ENCODE results near the gene STX8.
"Not testable (repeated sequence)": the region's sequence is repeated elsewhere in the genome, so short reads cannot be mapped to it uniquely, and the experiment has no call there.

The STX8 gene

GRCh38 chr17:9383826-9384225 is 191.8 kb downstream of the STX8 start:
- TF ChIP-seq, protein P1, sequence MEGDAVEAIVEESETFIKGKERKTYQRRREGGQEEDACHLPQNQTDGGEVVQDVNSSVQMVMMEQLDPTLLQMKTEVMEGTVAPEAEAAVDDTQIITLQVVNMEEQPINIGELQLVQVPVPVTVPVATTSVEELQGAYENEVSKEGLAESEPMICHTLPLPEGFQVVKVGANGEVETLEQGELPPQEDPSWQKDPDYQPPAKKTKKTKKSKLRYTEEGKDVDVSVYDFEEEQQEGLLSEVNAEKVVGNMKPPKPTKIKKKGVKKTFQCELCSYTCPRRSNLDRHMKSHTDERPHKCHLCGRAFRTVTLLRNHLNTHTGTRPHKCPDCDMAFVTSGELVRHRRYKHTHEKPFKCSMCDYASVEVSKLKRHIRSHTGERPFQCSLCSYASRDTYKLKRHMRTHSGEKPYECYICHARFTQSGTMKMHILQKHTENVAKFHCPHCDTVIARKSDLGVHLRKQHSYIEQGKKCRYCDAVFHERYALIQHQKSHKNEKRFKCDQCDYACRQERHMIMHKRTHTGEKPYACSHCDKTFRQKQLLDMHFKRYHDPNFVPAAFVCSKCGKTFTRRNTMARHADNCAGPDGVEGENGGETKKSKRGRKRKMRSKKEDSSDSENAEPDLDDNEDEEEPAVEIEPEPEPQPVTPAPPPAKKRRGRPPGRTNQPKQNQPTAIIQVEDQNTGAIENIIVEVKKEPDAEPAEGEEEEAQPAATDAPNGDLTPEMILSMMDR (IDR thresholded peaks at IDR 0.05; ENCODE audit: insufficient read depth, missing control alignments): no peak
- DNase-seq (ENCODE audit: insufficient read length, low spot score) (no peak), FAIRE-seq (no peak)

DNA sequence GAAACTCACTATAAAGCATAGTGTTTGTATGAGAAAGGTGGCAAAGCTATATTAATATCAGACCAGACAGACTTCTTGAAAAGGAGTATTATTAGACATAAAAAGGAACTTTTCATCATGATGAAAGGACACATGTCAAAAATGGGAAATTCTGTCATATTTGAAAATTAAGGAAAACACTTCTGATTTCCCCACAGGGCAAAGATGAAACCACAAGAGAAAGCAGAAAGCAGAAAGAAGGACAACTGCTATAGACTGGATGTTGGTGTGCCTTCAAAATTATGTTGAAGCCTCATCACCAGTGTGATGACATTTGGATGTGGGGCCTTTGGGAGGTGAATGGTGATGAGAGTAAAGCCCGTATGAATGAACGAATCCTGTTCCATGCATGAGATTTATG is 193.0 kb downstream of the STX8 start:
- TF ChIP-seq, protein P1 (IDR thresholded peaks at IDR 0.05; ENCODE audit: insufficient read depth, missing control alignments): no peak
- DNase-seq (ENCODE audit: insufficient read length, low spot score): no peak
- no peak for FAIRE-seq

GRCh38 chr17:9381068-9381467 is 194.6 kb downstream of the STX8 start:
- FAIRE-seq (no peak), DNase-seq (ENCODE audit: insufficient read length, low spot score) (no peak)
- TF ChIP-seq, protein P1 (IDR thresholded peaks at IDR 0.05; ENCODE audit: insufficient read depth, missing control alignments): no peak

DNA sequence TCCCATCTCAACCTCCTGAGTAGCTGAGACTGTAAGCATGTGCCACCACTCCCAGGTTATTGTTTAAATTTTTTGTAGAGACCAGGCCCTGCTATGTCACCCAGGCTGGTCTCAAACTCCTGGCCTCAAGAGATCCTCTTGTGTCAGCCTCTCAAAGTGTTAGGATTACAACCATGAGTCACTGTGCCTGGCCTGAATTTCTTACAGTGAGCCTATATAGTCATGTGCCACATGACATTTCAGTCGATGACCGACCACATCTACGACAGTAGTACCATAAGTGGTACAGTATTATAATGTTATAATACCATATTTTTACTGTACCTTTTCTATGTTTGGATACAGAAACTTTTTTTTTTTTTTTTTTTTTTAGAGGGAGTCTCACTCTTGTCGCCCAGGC is 195.3 kb downstream of the STX8 start:
- FAIRE-seq: no peak
- TF ChIP-seq, protein P1 (IDR thresholded peaks at IDR 0.05; ENCODE audit: insufficient read depth, missing control alignments): no peak

GRCh38 chr17:9376177-9376576 is 199.4 kb downstream of the STX8 start:
- not testable (repeated sequence) for DNase-seq (ENCODE audit: insufficient read length, low spot score); FAIRE-seq

More for the DNA sequence above, 195.3 kb downstream of the STX8 start:
- no peak for DNase-seq (ENCODE audit: insufficient read length, low spot score)

DNA sequence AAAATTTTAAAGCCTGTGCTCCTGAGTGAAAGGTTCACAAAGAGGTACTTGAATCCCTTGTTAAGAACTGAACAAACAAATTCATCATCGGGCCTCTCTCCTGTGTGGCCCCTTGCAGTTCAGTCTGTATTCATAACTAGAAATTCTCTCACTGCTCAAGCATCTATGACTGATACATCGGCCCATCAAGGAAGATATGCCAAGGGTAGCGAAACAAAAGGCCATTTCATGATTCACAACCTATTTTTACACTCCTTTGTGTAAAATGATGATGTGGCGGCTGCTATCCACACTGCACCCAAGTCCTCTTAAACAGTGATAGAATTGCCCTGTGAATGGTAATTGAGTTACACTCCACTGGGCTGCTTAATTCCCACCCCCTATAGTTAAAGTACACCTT is 204.6 kb downstream of the STX8 start:
- FAIRE-seq: no peak
- DNase-seq (ENCODE audit: insufficient read length, low spot score): no peak
- TF ChIP-seq, protein P1 (IDR thresholded peaks at IDR 0.05; ENCODE audit: insufficient read depth, missing control alignments): no peak

DNA sequence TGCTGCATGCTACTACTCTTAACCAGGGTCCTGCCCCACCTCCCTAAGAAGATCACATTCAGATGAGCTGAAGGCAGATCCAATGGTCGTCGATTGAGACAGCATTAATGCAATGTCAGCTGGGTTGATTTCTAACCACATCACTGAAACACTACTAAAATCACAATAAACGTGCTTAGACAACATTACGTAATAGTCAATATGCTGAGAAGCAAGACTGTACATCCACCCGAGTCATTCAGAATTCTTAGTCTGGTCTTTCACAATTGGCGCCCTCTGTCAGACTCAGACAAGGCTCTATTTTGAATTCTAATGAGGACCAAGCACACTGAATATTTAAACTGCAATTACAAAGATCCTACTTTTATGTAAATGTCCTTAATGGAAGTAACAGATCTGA is 205.2 kb downstream of the STX8 start:
- DNase-seq (ENCODE audit: insufficient read length, low spot score): no peak
- no peak for FAIRE-seq
- TF ChIP-seq, protein P1 (IDR thresholded peaks at IDR 0.05; ENCODE audit: insufficient read depth, missing control alignments): no peak

- DNase-seq (ENCODE audit: insufficient read length, low spot score) (no peak), FAIRE-seq (no peak)
- TF ChIP-seq, protein P1 (IDR thresholded peaks at IDR 0.05; ENCODE audit: insufficient read depth, missing control alignments): no peak
Observed at GRCh38 chr17:9368631-9369030, 207.0 kb downstream of the STX8 start.
